ENCODE data around the gene FNBP1. TPM values are rescaled to one million over a fixed set of nuclear protein-coding genes. Genes with fewer than 3 reads are reported as not detected.

FNBP1 gene
- total and polyA plus RNA-seq, 10 of the 15 experiments (the other 5 are each of a cell fraction or from before 2014, with no cell fraction given): 64.5 to 353 (median 179) TPM

- no peak for TF ChIP-seq EZH2 (IDR thresholded peaks at IDR 0.05; ENCODE audit: borderline replicate concordance, control insufficient read depth, low read depth, low read length)
- TF ChIP-seq REST (IDR thresholded peaks at IDR 0.05; ENCODE audit: low read depth, low read length): no peak
- no peak for TF ChIP-seq PAX8 (IDR thresholded peaks at IDR 0.05)
- 0 out of 4 replicates have a peak, but pooled peaks of 1 of the 2 experiments have one; percentile 37 for TF ChIP-seq SRF (IDR thresholded peaks at IDR 0.05; ENCODE audit: low read depth in 2 of 2, low read length in 2 of 2)
- TF ChIP-seq SREBF1 (IDR thresholded peaks at IDR 0.05; ENCODE audit: low read length): no peak
- TF ChIP-seq, protein P1, sequence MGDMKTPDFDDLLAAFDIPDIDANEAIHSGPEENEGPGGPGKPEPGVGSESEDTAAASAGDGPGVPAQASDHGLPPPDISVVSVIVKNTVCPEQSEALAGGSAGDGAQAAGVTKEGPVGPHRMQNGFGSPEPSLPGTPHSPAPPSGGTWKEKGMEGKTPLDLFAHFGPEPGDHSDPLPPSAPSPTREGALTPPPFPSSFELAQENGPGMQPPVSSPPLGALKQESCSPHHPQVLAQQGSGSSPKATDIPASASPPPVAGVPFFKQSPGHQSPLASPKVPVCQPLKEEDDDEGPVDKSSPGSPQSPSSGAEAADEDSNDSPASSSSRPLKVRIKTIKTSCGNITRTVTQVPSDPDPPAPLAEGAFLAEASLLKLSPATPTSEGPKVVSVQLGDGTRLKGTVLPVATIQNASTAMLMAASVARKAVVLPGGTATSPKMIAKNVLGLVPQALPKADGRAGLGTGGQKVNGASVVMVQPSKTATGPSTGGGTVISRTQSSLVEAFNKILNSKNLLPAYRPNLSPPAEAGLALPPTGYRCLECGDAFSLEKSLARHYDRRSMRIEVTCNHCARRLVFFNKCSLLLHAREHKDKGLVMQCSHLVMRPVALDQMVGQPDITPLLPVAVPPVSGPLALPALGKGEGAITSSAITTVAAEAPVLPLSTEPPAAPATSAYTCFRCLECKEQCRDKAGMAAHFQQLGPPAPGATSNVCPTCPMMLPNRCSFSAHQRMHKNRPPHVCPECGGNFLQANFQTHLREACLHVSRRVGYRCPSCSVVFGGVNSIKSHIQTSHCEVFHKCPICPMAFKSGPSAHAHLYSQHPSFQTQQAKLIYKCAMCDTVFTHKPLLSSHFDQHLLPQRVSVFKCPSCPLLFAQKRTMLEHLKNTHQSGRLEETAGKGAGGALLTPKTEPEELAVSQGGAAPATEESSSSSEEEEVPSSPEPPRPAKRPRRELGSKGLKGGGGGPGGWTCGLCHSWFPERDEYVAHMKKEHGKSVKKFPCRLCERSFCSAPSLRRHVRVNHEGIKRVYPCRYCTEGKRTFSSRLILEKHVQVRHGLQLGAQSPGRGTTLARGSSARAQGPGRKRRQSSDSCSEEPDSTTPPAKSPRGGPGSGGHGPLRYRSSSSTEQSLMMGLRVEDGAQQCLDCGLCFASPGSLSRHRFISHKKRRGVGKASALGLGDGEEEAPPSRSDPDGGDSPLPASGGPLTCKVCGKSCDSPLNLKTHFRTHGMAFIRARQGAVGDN (IDR thresholded peaks at IDR 0.05): peak; percentile 30
- TF ChIP-seq MTA2 (IDR thresholded peaks at IDR 0.05; ENCODE audit: low read depth): no peak
- no peak for TF ChIP-seq SUPT20H (IDR thresholded peaks at IDR 0.05; ENCODE audit: borderline replicate concordance, control insufficient read depth, low read depth, low read length)
- no peak for TF ChIP-seq MTA3 (IDR thresholded peaks at IDR 0.05; ENCODE audit: borderline replicate concordance, low read length)
- peak; percentile 67; the same call in 1 of the 2 replicates for TF ChIP-seq MAX (IDR thresholded peaks at IDR 0.05; ENCODE audit: low read depth, low read length)
- no peak for TF ChIP-seq ZNF622 (IDR thresholded peaks at IDR 0.05)
- TF ChIP-seq GABPA (IDR thresholded peaks at IDR 0.05; ENCODE audit: low read depth): no peak
- no peak for TF ChIP-seq CUX1 (IDR thresholded peaks at IDR 0.05; ENCODE audit: insufficient replicate concordance, low read depth, low read length)
- no peak for TF ChIP-seq RCOR1 (conservative IDR thresholded peaks at IDR 0.05; ENCODE audit: low read depth, low read length)
- TF ChIP-seq WRNIP1 (IDR thresholded peaks at IDR 0.05; ENCODE audit: borderline replicate concordance, low read depth, low read length): no peak
- TF ChIP-seq SMC3 (IDR thresholded peaks at IDR 0.05; ENCODE audit: borderline replicate concordance, low read length): peak; percentile 60; the same call in 1 of the 2 replicates
- TF ChIP-seq HDGF (IDR thresholded peaks at IDR 0.05): no peak
- TF ChIP-seq BMI1 (IDR thresholded peaks at IDR 0.05; ENCODE audit: borderline replicate concordance): no peak
Measured at GRCh38 chr9:129885670-129886106, 157.3 kb downstream of the FNBP1 start (continued).
